Testis (tissue), 2 donors: ENCODE data around the gene PSMG1.

ENCODE experiments used
- POLR2A ChIP-seq: fragments of 450-650 bp; IDR thresholded peaks from one replicate; pipeline ENCODE4 v1.6.1; 2017; ENCODE audit warnings: antibody characterized with exemption, mild to moderate bottlenecking, moderate library complexity
- TF ChIP-seq, protein P1 (sequence below), 3 experiments: fragments of 450-650 bp in 2 of 3; fragments of 200-600 bp in 1 of 3; sonication (generic) in 1 of 3; IDR thresholded peaks; one replicate each; pipeline ENCODE4 v1.5.1; 2016 to 2019; ENCODE audit warnings: antibody characterized with exemption in 3 of 3, mild to moderate bottlenecking in 2 of 3, moderate library complexity in 1 of 3

GRCh38 chr21:39175154-39175553 lies 8.1 kb downstream of the PSMG1 start:
- TF ChIP-seq, protein P1, sequence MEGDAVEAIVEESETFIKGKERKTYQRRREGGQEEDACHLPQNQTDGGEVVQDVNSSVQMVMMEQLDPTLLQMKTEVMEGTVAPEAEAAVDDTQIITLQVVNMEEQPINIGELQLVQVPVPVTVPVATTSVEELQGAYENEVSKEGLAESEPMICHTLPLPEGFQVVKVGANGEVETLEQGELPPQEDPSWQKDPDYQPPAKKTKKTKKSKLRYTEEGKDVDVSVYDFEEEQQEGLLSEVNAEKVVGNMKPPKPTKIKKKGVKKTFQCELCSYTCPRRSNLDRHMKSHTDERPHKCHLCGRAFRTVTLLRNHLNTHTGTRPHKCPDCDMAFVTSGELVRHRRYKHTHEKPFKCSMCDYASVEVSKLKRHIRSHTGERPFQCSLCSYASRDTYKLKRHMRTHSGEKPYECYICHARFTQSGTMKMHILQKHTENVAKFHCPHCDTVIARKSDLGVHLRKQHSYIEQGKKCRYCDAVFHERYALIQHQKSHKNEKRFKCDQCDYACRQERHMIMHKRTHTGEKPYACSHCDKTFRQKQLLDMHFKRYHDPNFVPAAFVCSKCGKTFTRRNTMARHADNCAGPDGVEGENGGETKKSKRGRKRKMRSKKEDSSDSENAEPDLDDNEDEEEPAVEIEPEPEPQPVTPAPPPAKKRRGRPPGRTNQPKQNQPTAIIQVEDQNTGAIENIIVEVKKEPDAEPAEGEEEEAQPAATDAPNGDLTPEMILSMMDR (IDR thresholded peaks at IDR 0.05): peak in 1 of 3 experiments; percentile 72
- TF ChIP-seq POLR2A: no peak
